HepG2 (cell line): ENCODE measurements around the gene CFAP300. TPM values are rescaled to one million over a fixed set of nuclear protein-coding genes. Genes with fewer than 3 reads are reported as not detected.

Source experiments
- ASH2L ChIP-seq: fragments of 300-600, 200-600 bp; sonication (generic); IDR thresholded peaks from 2 replicates; pipeline ENCODE4 v1.7.0; 2017; ENCODE audit warnings: low read depth, mild to moderate bottlenecking, moderate library complexity, mixed read lengths, low read length; ENCODE audit not compliant: insufficient read length
- GABPA ChIP-seq, 2 experiments: IDR thresholded peaks; 2 replicates each; pipeline ENCODE4 v1.6.1; 2011 to 2016; ENCODE audit warnings: low read depth in 2 of 2, low read length in 1 of 2, missing biosample characterization in 1 of 2, missing genetic modification characterization in 1 of 2
- KDM1A ChIP-seq: IDR thresholded peaks from 2 replicates; pipeline ENCODE4 v1.6.1; 2016; ENCODE audit warnings: missing compliant biosample characterization
- KLF13 ChIP-seq: sonication (generic); formaldehyde crosslinking; IDR thresholded peaks from 2 replicates; pipeline ENCODE4 v1.4.0; 2020; ENCODE audit warnings: mild to moderate bottlenecking, missing genetic modification reagents
- MED13 ChIP-seq: sonication (generic); formaldehyde crosslinking; IDR thresholded peaks from 2 replicates; pipeline ENCODE4 v1.5.0; 2020; ENCODE audit warnings: missing genetic modification reagents
- MEIS1 ChIP-seq: sonication (generic); formaldehyde crosslinking; IDR thresholded peaks from 2 replicates; pipeline ENCODE4 v1.9.0; 2021; ENCODE audit warnings: mild to moderate bottlenecking, missing genetic modification reagents, moderate library complexity, borderline replicate concordance
- MNT ChIP-seq: fragments of 450-650 bp; IDR thresholded peaks from 2 replicates; pipeline ENCODE4 v1.6.1; 2016
- RNF2 ChIP-seq: fragments of 450-650 bp; conservative IDR thresholded peaks from 2 replicates; pipeline ENCODE4 v1.6.1; 2016; ENCODE audit warnings: low read depth
- SMAD9 ChIP-seq: sonication (generic); formaldehyde crosslinking; IDR thresholded peaks from 2 replicates; pipeline ENCODE4 v1.5.1; 2020; ENCODE audit warnings: mild to moderate bottlenecking, missing genetic modification reagents
- YY1 ChIP-seq: IDR thresholded peaks from 2 replicates; pipeline ENCODE4 v1.6.1; 2011; ENCODE audit warnings: low read length, low read depth, moderate library complexity, mild to moderate bottlenecking; ENCODE audit not compliant: insufficient read depth, insufficient replicate concordance
- ZFP36L2 ChIP-seq: sonication (generic); formaldehyde crosslinking; IDR thresholded peaks from 2 replicates; pipeline ENCODE4 v1.4.0; 2020; ENCODE audit warnings: missing genetic modification reagents
- ZNF260 ChIP-seq: sonication (generic); formaldehyde crosslinking; IDR thresholded peaks from 2 replicates; pipeline ENCODE4 v1.4.0; 2020; ENCODE audit warnings: missing genetic modification reagents, low read depth, mild to moderate bottlenecking, borderline replicate concordance
- ZNF382 ChIP-seq: sonication (generic); formaldehyde crosslinking; IDR thresholded peaks from 2 replicates; pipeline ENCODE4 v1.5.0; 2020; ENCODE audit warnings: missing genetic modification reagents, mild to moderate bottlenecking, borderline replicate concordance
- ZNF503 ChIP-seq: sonication (generic); formaldehyde crosslinking; IDR thresholded peaks from 2 replicates; pipeline ENCODE4 v1.4.0; 2020; ENCODE audit warnings: missing genetic modification reagents
- ZNF549 ChIP-seq: sonication (generic); formaldehyde crosslinking; IDR thresholded peaks from 2 replicates; pipeline ENCODE4 v1.5.0; 2020; ENCODE audit warnings: missing genetic modification reagents
- polyA plus RNA-seq, 8 experiments: library from polyadenylated mRNA; depleted of rRNA in 3 of 8; stranded (reverse) in 7 of 8; unstranded in 1 of 8; fragments of >200 nt; fragmentation: Illumina TruSeq in 4 of 8; extraction: Trizol in 4 of 8; gene quantifications; 2 replicates each; pipeline versions ENCODE4 v1.2.1 to v1.2.3, GENCODE V29; 2011 to 2016; ENCODE audit warnings: low read depth in 4 of 8, missing spikeins in 1 of 8, mixed read lengths in 1 of 8; ENCODE audit not compliant: insufficient read depth in 1 of 8
- total RNA-seq, 5 experiments: library from RNA; depleted of rRNA; stranded (reverse); fragments of >200 nt; fragmentation: Illumina TruSeq; extraction: Trizol; gene quantifications; 2 replicates each; pipeline ENCODE4 v1.2.3, GENCODE V29; 2016; ENCODE audit warnings: low read depth in 1 of 5
- TF ChIP-seq, protein P1 (sequence below): IDR thresholded peaks from 2 replicates; pipeline ENCODE4 v1.6.1; 2012; ENCODE audit warnings: inconsistent platforms
- TF ChIP-seq, protein P2 (sequence below), 2 experiments: sonication (generic) in 1 of 2; formaldehyde crosslinking in 1 of 2; IDR thresholded peaks; 2 replicates each; pipeline versions ENCODE4 v1.6.1 to v1.9.0; 2014 to 2022; ENCODE audit warnings: antibody characterized with exemption in 1 of 2, borderline replicate concordance in 1 of 2, inconsistent platforms in 1 of 2, low read depth in 1 of 2, missing genetic modification reagents in 1 of 2

Gene CFAP300
- total and polyA plus RNA-seq, 2 of the 13 experiments (the other 11 are each of a cell fraction or from before 2014, with no cell fraction given) = not detected

DNA sequence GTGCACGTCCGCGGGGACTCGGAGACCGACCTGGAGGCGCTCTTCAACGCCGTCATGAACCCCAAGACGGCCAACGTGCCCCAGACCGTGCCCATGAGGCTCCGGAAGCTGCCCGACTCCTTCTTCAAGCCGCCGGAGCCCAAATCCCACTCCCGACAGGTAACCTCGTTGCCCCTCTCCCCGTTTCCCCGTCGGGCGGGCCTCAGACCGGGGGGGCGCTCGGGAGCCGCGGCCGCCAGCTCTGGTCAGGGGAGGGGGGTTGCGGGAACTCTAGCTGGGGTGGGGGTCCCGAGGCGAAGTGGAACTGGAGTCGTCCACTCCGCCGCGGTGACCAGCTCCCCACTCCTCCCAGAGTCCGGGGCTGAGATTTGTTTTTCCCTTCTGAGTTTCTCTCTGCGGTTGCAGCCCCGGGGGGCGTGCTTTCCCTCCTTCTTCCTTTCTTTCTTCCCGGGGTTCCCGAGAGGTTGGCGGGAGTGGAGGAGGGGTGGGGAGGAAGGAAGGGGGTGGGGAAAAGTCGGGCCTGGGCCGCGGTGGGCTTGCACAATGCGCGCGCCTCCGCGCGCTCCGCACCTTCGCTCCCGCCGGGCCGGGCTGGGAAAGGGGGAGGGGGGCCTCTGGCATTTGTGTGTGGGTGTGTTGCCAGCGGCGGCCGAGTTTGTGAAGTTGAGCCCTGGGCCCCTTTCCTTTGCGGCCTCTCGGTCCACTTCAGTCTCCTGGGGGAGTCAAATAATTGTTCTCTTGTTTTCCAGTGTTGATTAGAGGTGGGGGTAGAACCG lies 64.0 kb downstream of the CFAP300 start (continued):
- TF ChIP-seq MNT (no peak), ASH2L (peak; percentile 75), RNF2 (no peak), KLF13 (CRISPR knock-in tag) (no peak), MEIS1 (CRISPR knock-in tag) (peak; percentile 77; the same call in 1 of the 2 replicates), ZNF260 (CRISPR knock-in tag) (no peak), SMAD9 (no peak), ZNF503 (CRISPR knock-in tag) (no peak; the same call in none of the 2 replicates), YY1 (peak; percentile 26), ZNF549 (CRISPR knock-in tag) (no peak), ZFP36L2 (CRISPR knock-in tag) (no peak), MED13 (CRISPR knock-in tag) (peak; percentile 90), GABPA (IDR thresholded peaks at IDR 0.05; ENCODE audit: low read depth, low read length) (no peak), GABPA (CRISPR knock-in tag; IDR thresholded peaks at IDR 0.05; ENCODE audit: low read depth) (0 out of 2 replicates have a peak, but pooled peaks have one; percentile 30), ZNF382 (CRISPR knock-in tag) (no peak), KDM1A (CRISPR knock-in tag) (no peak)
- TF ChIP-seq, protein P1, sequence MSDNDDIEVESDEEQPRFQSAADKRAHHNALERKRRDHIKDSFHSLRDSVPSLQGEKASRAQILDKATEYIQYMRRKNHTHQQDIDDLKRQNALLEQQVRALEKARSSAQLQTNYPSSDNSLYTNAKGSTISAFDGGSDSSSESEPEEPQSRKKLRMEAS = no peak; the same call in 1 of the 2 replicates
- TF ChIP-seq, protein P2, sequence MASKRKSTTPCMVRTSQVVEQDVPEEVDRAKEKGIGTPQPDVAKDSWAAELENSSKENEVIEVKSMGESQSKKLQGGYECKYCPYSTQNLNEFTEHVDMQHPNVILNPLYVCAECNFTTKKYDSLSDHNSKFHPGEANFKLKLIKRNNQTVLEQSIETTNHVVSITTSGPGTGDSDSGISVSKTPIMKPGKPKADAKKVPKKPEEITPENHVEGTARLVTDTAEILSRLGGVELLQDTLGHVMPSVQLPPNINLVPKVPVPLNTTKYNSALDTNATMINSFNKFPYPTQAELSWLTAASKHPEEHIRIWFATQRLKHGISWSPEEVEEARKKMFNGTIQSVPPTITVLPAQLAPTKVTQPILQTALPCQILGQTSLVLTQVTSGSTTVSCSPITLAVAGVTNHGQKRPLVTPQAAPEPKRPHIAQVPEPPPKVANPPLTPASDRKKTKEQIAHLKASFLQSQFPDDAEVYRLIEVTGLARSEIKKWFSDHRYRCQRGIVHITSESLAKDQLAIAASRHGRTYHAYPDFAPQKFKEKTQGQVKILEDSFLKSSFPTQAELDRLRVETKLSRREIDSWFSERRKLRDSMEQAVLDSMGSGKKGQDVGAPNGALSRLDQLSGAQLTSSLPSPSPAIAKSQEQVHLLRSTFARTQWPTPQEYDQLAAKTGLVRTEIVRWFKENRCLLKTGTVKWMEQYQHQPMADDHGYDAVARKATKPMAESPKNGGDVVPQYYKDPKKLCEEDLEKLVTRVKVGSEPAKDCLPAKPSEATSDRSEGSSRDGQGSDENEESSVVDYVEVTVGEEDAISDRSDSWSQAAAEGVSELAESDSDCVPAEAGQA (IDR thresholded peaks at IDR 0.05; ENCODE audit: low read depth) = no peak
- TF ChIP-seq, protein P2 (CRISPR knock-in tag; IDR thresholded peaks at IDR 0.05; ENCODE audit: borderline replicate concordance) = 0 out of 2 replicates have a peak, but pooled peaks have one; percentile 55
